Astrocyte (in vitro differentiated cells and primary cell): ENCODE measurements around the gene SEC23B. TPM values are rescaled to one million over a fixed set of nuclear protein-coding genes. Genes with fewer than 3 reads are reported as not detected.
A peak's percentile ranks its signal among the peaks of the same experiment; 100 is the strongest.

Experiments used
- DNase-seq: peaks from one replicate; pipeline ENCODE4 v3.0.0-alpha.2; 2010; ENCODE audit warnings: low read depth
- FAIRE-seq: peaks from 2 replicates; lab custom pipeline; 2011; peaks lifted over from hg19 to GRCh38; lab: Jason Lieb, UNC
- H2AFZ ChIP-seq: 2 replicates; pipeline ENCODE4 v1.6.0; 2012; ENCODE audit warnings: low read depth, low read length, inconsistent platforms
- H3K27ac ChIP-seq: 2 replicates; pipeline ENCODE4 v1.5.1; 2011; ENCODE audit warnings: low read depth, low read length, inconsistent platforms
- H3K27me3 ChIP-seq: 2 replicates; pipeline ENCODE4 v1.6.0; 2011; ENCODE audit warnings: low read length, inconsistent platforms; ENCODE audit not compliant: insufficient read depth
- H3K36me3 ChIP-seq: 2 replicates; pipeline ENCODE4 v1.5.1; 2011; ENCODE audit warnings: low read length, inconsistent platforms; ENCODE audit not compliant: insufficient read depth
- H3K4me1 ChIP-seq: 2 replicates; pipeline ENCODE4 v1.5.1; 2011; ENCODE audit warnings: low read length, inconsistent platforms; ENCODE audit not compliant: insufficient read depth
- H3K4me2 ChIP-seq: 2 replicates; pipeline ENCODE4 v1.6.0; 2012; ENCODE audit warnings: low read length, inconsistent platforms
- H3K4me3 ChIP-seq: 2 replicates; pipeline ENCODE4 v1.5.1; 2011; ENCODE audit warnings: low read depth, mild to moderate bottlenecking, low read length, inconsistent platforms; ENCODE audit not compliant: insufficient read depth
- H3K79me2 ChIP-seq: 2 replicates; pipeline ENCODE4 v1.6.0; 2012; ENCODE audit warnings: mild to moderate bottlenecking, low read length, inconsistent platforms; ENCODE audit not compliant: insufficient read depth
- H3K9ac ChIP-seq: 2 replicates; pipeline ENCODE4 v1.6.0; 2012; ENCODE audit warnings: mild to moderate bottlenecking, low read length, inconsistent platforms
- H3K9me3 ChIP-seq: 2 replicates; pipeline ENCODE4 v1.5.1; 2012; ENCODE audit warnings: low read depth, mild to moderate bottlenecking, low read length, inconsistent platforms; ENCODE audit not compliant: insufficient read depth
- H4K20me1 ChIP-seq: 2 replicates; pipeline ENCODE4 v1.6.0; 2012; ENCODE audit warnings: low read length, inconsistent platforms; ENCODE audit not compliant: insufficient read depth
- H3K27ac Mint-ChIP-seq: one replicate; pipeline ENCODE4 v1.8.0; 2021; ENCODE audit warnings: mild to moderate bottlenecking, mixed read lengths; ENCODE audit not compliant: unreplicated experiment
- H3K27me3 Mint-ChIP-seq: one replicate; pipeline ENCODE4 v1.8.0; 2021; ENCODE audit warnings: low read depth, mixed read lengths; ENCODE audit not compliant: unreplicated experiment
- H3K36me3 Mint-ChIP-seq: one replicate; pipeline ENCODE4 v1.8.0; 2021; ENCODE audit warnings: low read depth, mixed read lengths; ENCODE audit not compliant: unreplicated experiment
- H3K4me1 Mint-ChIP-seq: one replicate; pipeline ENCODE4 v1.8.0; 2021; ENCODE audit warnings: low read depth, mixed read lengths; ENCODE audit not compliant: unreplicated experiment
- H3K4me3 Mint-ChIP-seq: one replicate; pipeline ENCODE4 v1.8.0; 2021; ENCODE audit warnings: mild to moderate bottlenecking, moderate library complexity, mixed read lengths; ENCODE audit not compliant: unreplicated experiment
- H3K9me3 Mint-ChIP-seq: one replicate; pipeline ENCODE4 v1.8.0; 2021; ENCODE audit warnings: mild to moderate bottlenecking, mixed read lengths; ENCODE audit not compliant: unreplicated experiment
- CTCF ChIP-seq: IDR thresholded peaks from 2 replicates; pipeline ENCODE4 v1.5.1; 2011; ENCODE audit warnings: low read depth, mild to moderate bottlenecking, inconsistent platforms, low read length, moderate library complexity; ENCODE audit not compliant: insufficient read depth
- EZH2 ChIP-seq: IDR thresholded peaks from 2 replicates; pipeline ENCODE4 v1.6.1; 2012; ENCODE audit warnings: mild to moderate bottlenecking, low read length, inconsistent platforms; ENCODE audit not compliant: insufficient read depth
- total RNA-seq: library from RNA; stranded (reverse); gene quantifications from 2 replicates; pipeline ENCODE4 v1.2.1, GENCODE V29; 2021

SEC23B gene
- total RNA-seq, 1 donor from 2014 or later, result 61.5 TPM

GRCh38 chr20:18543932-18544331 is 36.2 kb downstream of the SEC23B start:
- Mint-ChIP-seq H3K4me3 (no peak overlapping the region), H3K4me1 (peaks cover 6% of the 10 kb centered on the region), H3K27me3 (no peaks in the 10 kb centered on the region), H3K36me3 (peaks cover 20% of the 10 kb centered on the region), H3K9me3 (no peaks in the 10 kb centered on the region), H3K27ac (peak overlapping the region; percentile 48)
- H3K27me3 ChIP-seq, result no peaks in the 10 kb centered on the region
- FAIRE-seq, result no peak
- DNase-seq, result no peak
- TF ChIP-seq CTCF, result no peak
- no peak overlapping the region for H3K4me3 ChIP-seq
- peaks cover 6% of the 10 kb centered on the region for H4K20me1 ChIP-seq
- no peaks in the 10 kb centered on the region for H3K79me2 ChIP-seq
- peaks cover 7% of the 10 kb centered on the region for H3K4me1 ChIP-seq
- peaks cover 29% of the 10 kb centered on the region for H3K36me3 ChIP-seq
- H3K9ac ChIP-seq, result no peak overlapping the region
- no peaks in the 10 kb centered on the region for H3K9me3 ChIP-seq
- H3K27ac ChIP-seq, result no peak overlapping the region
- H3K4me2 ChIP-seq, result no peak overlapping the region
- H2AFZ ChIP-seq, result no peak overlapping the region

GRCh38 chr20:18545566-18545965 is 37.8 kb downstream of the SEC23B start:
- Histone ChIP-seq H3K27ac (no peak overlapping the region), H3K9me3 (no peaks in the 10 kb centered on the region), H3K4me2 (no peak overlapping the region), H4K20me1 (peaks cover 6% of the 10 kb centered on the region), H3K4me1 (peaks cover 7% of the 10 kb centered on the region), H2AFZ (no peak overlapping the region), H3K9ac (no peak overlapping the region), H3K79me2 (no peaks in the 10 kb centered on the region), H3K4me3 (no peak overlapping the region), H3K36me3 (peaks cover 31% of the 10 kb centered on the region), H3K27me3 (no peaks in the 10 kb centered on the region)
- peaks cover 14% of the 10 kb centered on the region for H3K36me3 Mint-ChIP-seq
- DNase-seq (no peak), FAIRE-seq (no peak)
- H3K4me1 Mint-ChIP-seq, result peaks cover 6% of the 10 kb centered on the region
- H3K27ac Mint-ChIP-seq, result no peak overlapping the region
- no peak overlapping the region for H3K4me3 Mint-ChIP-seq
- no peaks in the 10 kb centered on the region for H3K9me3 Mint-ChIP-seq
- TF ChIP-seq CTCF (no peak), EZH2 (no peak)
- no peaks in the 10 kb centered on the region for H3K27me3 Mint-ChIP-seq

DNA sequence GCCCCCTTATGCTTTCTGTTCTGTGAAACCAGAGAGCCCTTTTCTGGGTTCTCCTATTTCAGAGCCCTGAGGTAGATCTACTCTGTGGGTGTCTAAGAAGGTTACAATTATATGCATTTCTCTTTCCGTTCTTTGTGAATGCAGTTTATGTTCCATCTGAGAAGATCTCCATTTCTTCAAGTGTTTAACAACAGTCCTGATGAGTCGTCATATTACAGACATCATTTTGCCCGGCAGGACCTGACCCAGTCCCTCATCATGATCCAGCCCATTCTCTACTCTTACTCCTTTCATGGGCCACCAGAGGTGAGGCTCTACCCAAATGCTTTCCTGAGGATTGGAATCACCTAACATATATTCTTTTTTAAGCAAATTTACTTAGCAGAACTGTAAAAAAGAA is 40.7 kb downstream of the SEC23B start:
- Mint-ChIP-seq H3K27ac (no peak overlapping the region), H3K4me3 (no peak overlapping the region), H3K9me3 (no peaks in the 10 kb centered on the region), H3K27me3 (no peaks in the 10 kb centered on the region), H3K36me3 (peaks cover 10% of the 10 kb centered on the region), H3K4me1 (peaks cover 3% of the 10 kb centered on the region)
- DNase-seq (no peak), FAIRE-seq (no peak)
- Histone ChIP-seq H2AFZ (no peak overlapping the region), H3K4me2 (no peak overlapping the region), H3K27ac (no peak overlapping the region), H3K9me3 (no peaks in the 10 kb centered on the region), H3K36me3 (peaks cover 43% of the 10 kb centered on the region), H3K9ac (no peak overlapping the region), H3K27me3 (no peaks in the 10 kb centered on the region), H4K20me1 (peaks cover 6% of the 10 kb centered on the region), H3K4me1 (no peaks in the 10 kb centered on the region), H3K4me3 (no peak overlapping the region), H3K79me2 (no peaks in the 10 kb centered on the region)
- TF ChIP-seq EZH2 (no peak), CTCF (no peak)
